PC-3 (cell line): Measurements from ENCODE around the gene EEF1AKMT4. TPM values are rescaled to one million over a fixed set of nuclear protein-coding genes. Genes with fewer than 3 reads are reported as not detected.
A peak's percentile ranks its signal among the peaks of the same experiment; 100 is the strongest.

Experiments
- ATAC-seq: fragments of 200-7000 bp; cut with Tn5 transposase; 2 replicates; pipeline ENCODE4 v1.9.1; 2020; ENCODE audit warnings: mild to moderate bottlenecking, moderate library complexity
- BruUV-seq: library from RNA; stranded (reverse); fragments of 400-500 nt; replicated peaks from 2 replicates; lab custom pipeline; 2021; lab: Mats Ljungman, UMichigan
- CTCF ChIA-PET: fragments of 300-600 bp; sonication (Branson Sonifier 250); formaldehyde crosslinking; loops from one replicate; lab custom pipeline; 2022; ENCODE audit warnings: antibody characterized with exemption; lab: Charles Lee
- POLR2A ChIA-PET: fragments of 300-600 bp; sonication (Branson Sonifier 250); formaldehyde crosslinking; loops from one replicate; lab custom pipeline; 2022; ENCODE audit warnings: antibody characterized with exemption; ENCODE audit not compliant: unreplicated experiment; lab: Charles Lee
- DNase-seq: peaks from one replicate; pipeline ENCODE4 v3.0.0-alpha.2; 2015
- H2AFZ ChIP-seq: fragments of 300-600 bp; sonication (generic); 2 replicates; pipeline ENCODE4 v1.6.0; 2016; ENCODE audit warnings: antibody characterized with exemption, low read length
- H3F3A ChIP-seq: fragments of 300-600 bp; sonication (generic); one replicate; pipeline ENCODE4 v1.6.0; 2017; ENCODE audit warnings: antibody characterized with exemption, low read length, control low read depth, mild to moderate bottlenecking; ENCODE audit not compliant: unreplicated experiment
- H3K27ac ChIP-seq: fragments of 300-600 bp; sonication (generic); 2 replicates; pipeline ENCODE4 v1.5.1; 2016; ENCODE audit warnings: mild to moderate bottlenecking, low read length
- H3K27me3 ChIP-seq: fragments of 300-600 bp; sonication (generic); 2 replicates; pipeline ENCODE4 v1.6.1; 2016; ENCODE audit warnings: low read length, mixed read lengths
- H3K36me3 ChIP-seq: fragments of 300-600 bp; sonication (generic); 2 replicates; pipeline ENCODE4 v1.6.1; 2016; ENCODE audit warnings: low read depth, mixed run types, low read length, mixed read lengths
- H3K4me1 ChIP-seq: fragments of 300-600 bp; sonication (generic); 2 replicates; pipeline ENCODE4 v1.5.1; 2016; ENCODE audit warnings: low read length; ENCODE audit not compliant: insufficient read depth
- H3K4me2 ChIP-seq: fragments of 300-600 bp; sonication (generic); 2 replicates; pipeline ENCODE4 v1.6.0; 2016; ENCODE audit warnings: low read length
- H3K4me3 ChIP-seq: fragments of 300-600 bp; sonication (generic); 2 replicates; pipeline ENCODE4 v1.5.1; 2016; ENCODE audit warnings: mild to moderate bottlenecking, low read length, mixed read lengths
- H3K79me2 ChIP-seq: fragments of 300-600 bp; sonication (generic); 2 replicates; pipeline ENCODE4 v1.6.1; 2017; ENCODE audit warnings: low read length, mixed read lengths
- H3K9ac ChIP-seq: fragments of 300-600 bp; sonication (generic); 2 replicates; pipeline ENCODE4 v1.6.0; 2016; ENCODE audit warnings: mild to moderate bottlenecking, low read length
- H3K9me2 ChIP-seq: fragments of 300-600 bp; sonication (generic); replicated peaks from 2 replicates; pipeline ENCODE4 v1.6.1; 2016; ENCODE audit warnings: mixed run types, low read length, mixed read lengths
- H3K9me3 ChIP-seq: fragments of 300-600 bp; sonication (generic); 2 replicates; pipeline ENCODE4 v1.6.1; 2016; ENCODE audit warnings: low read length, mixed read lengths
- H4K20me1 ChIP-seq: fragments of 300-600 bp; sonication (generic); 2 replicates; pipeline ENCODE4 v1.6.1; 2016; ENCODE audit warnings: low read length, mixed read lengths
- EZH2 ChIP-seq: fragments of 300-600 bp; sonication (generic); IDR thresholded peaks from one replicate; pipeline ENCODE4 v1.6.1; 2017; ENCODE audit warnings: antibody characterized with exemption, mild to moderate bottlenecking, low read length; ENCODE audit not compliant: unreplicated experiment
- EZH2phosphoT487 ChIP-seq: fragments of 300-600 bp; sonication (generic); IDR thresholded peaks from 2 replicates; pipeline ENCODE4 v1.6.1; 2018; ENCODE audit warnings: mild to moderate bottlenecking, antibody characterized with exemption, low read length, borderline replicate concordance
- intact Hi-C: fragments of 100-400 bp; cut with micrococcal nuclease; formaldehyde crosslinking; loops from 2 replicates; pipeline ENCODE4 v1.9.0; 2023
- total RNA-seq: library from RNA; depleted of rRNA; stranded (reverse); fragments of >200 nt; gene quantifications from 2 replicates; pipeline ENCODE4 v1.2.3, GENCODE V29; 2014
- TF ChIP-seq, protein P1 (sequence below): fragments of 300-600 bp; sonication (generic); conservative IDR thresholded peaks from 2 replicates; pipeline ENCODE4 v1.5.1; 2017; ENCODE audit warnings: antibody characterized with exemption, low read depth, mild to moderate bottlenecking, low read length

The EEF1AKMT4 gene
- total RNA-seq, 1 experiment from 2014 or later, result 27.3 TPM

DNA sequence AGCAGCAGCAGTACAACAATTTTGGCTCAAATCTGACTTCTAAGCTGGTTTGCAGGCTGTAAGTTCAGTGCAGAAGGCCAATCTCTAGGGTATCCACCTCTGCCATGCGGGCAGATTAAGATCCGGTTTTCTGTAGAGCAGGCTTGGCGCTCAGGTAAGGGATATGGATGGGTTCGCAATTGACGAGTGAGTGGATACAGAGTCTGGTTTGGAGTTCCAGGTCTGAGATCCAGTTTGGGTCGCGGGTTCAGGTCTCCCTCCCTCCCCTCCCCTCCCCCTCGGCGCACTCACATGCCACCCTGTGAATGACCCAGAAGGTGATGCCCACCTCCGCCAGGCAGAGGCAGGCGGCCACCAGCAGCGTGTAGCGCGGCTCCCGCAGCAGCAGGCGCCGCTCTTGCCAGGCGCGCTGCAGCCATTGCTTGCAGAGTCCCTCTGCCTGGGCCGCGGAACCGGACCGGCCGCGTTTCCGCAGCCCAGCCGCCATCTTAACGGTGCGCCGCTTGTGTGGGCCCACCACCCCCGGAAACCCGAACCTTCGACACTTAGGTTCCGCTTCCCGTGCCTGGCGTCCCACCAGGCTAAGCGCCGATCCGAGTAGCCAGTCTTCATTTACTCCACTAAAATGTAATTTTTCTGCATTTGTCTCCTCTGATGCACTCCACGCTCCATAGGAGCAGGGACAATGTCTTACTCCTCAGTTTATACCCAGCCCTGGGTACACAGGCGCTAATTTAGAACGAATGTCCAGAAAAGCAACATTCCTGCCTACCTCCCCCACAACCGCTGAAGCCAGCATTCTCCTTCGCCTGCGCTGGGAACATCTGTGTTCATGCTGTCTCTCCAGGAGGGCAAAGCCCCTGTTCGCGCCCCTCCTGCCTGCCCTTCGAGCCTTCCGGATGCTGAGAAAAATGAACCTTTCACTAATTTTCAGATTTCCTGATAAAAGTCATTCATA lies 739 bp upstream of the EEF1AKMT4 start, which contains the start of gene ALG3:
TSS of gene ALG3 (minus strand) at position 509 of the 958 bp plus-strand sequence. CDS start at position 487, 22 bp downstream.
- peak; percentile 88 for DNase-seq
- Histone ChIP-seq H3K4me3 (peak within 1 kb of the TSS; percentile 96), H3K27me3 (no peaks in the 10 kb centered on the region), H3K9me2 (no peaks in the 10 kb centered on the region), H3K36me3 (peaks cover 8% of the 10 kb centered on the region; the same call in 1 of the 2 replicates), H3K9ac (peak within 1 kb of the TSS; percentile 98), H3K9me3 (no peaks in the 10 kb centered on the region), H4K20me1 (no peaks in the 10 kb centered on the region), H3K27ac (peak within 1 kb of the TSS; percentile 93), H2AFZ (peak within 1 kb of the TSS; percentile 97), H3K4me2 (peak within 1 kb of the TSS; percentile 99), H3K79me2 (peaks cover 52% of the 10 kb centered on the region), H3K4me1 (no peaks in the 10 kb centered on the region; the same call in 1 of the 2 replicates), H3F3A (no peaks in the 10 kb centered on the region)
- peak; percentile 33 for ATAC-seq
- TF ChIP-seq, protein P1, sequence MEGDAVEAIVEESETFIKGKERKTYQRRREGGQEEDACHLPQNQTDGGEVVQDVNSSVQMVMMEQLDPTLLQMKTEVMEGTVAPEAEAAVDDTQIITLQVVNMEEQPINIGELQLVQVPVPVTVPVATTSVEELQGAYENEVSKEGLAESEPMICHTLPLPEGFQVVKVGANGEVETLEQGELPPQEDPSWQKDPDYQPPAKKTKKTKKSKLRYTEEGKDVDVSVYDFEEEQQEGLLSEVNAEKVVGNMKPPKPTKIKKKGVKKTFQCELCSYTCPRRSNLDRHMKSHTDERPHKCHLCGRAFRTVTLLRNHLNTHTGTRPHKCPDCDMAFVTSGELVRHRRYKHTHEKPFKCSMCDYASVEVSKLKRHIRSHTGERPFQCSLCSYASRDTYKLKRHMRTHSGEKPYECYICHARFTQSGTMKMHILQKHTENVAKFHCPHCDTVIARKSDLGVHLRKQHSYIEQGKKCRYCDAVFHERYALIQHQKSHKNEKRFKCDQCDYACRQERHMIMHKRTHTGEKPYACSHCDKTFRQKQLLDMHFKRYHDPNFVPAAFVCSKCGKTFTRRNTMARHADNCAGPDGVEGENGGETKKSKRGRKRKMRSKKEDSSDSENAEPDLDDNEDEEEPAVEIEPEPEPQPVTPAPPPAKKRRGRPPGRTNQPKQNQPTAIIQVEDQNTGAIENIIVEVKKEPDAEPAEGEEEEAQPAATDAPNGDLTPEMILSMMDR, result no peak
- TF ChIP-seq EZH2, result no peak
- no peak for TF ChIP-seq EZH2phosphoT487
- POLR2A ChIA-PET, result interaction anchor here (0.6 kb wide), 1 partner anchor 32 kb away, joined by 3 read pairs; no protein-coding TSS in a partner anchor
- CTCF ChIA-PET, result no interaction called here
- BruUV-seq, result TSS peak; percentile 73
- intact Hi-C loops, result loop anchor here (1.0 to 2.0 kb wide), 3 partner anchors 50 to 74 kb away; partner anchors contain the start of genes ABCF3, AP2M1 and PSMD2

DNA sequence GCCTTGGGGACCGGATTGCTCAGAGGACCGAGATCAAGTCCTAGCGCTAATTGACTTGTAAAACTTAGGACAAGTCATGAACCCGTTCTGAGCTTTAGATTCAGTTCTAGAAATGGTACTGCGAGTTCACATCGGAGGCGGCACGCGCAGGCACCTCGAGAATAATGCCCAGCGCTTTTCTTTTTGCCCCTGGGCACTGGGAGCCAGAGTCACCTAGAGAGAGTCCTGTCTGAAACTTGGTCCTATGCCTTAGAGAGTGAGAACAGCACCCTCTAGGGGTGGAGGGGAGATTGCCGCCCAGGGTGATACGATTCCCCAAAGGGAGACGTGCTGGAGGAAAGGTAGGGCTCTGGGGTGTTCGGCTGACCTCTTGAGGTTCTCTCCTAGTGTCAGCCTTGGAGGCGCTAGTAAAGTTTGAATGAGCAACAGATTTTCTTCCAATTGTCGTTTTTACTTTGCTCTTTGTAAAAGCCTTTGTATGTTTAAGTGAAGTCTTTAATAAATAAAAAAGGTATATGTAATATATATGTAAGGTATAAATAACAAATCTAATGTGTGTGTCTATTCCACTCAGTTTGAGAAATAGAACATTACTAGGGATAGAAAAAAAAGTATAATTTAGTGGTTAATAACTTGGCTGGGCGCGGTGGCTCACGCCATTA lies 826 bp downstream of the EEF1AKMT4 start:
- no peak for TF ChIP-seq EZH2
- TF ChIP-seq, protein P1, result peak; percentile 96
- no peak for TF ChIP-seq EZH2phosphoT487
- H3K79me2 ChIP-seq, result peaks cover 56% of the 10 kb centered on the region
- POLR2A ChIA-PET, result no interaction called here

More for the DNA sequence above, 826 bp downstream of the EEF1AKMT4 start:
- no TSS peak for BruUV-seq
- DNase-seq (peak; percentile 98), ATAC-seq (peak; percentile 68)
- Histone ChIP-seq H3K9ac (peak overlapping the region; percentile 98), H2AFZ (peak overlapping the region; percentile 83), H3K36me3 (no peaks in the 10 kb centered on the region), H3F3A (no peaks in the 10 kb centered on the region), H3K27ac (peak overlapping the region; percentile 63), H3K4me3 (peak overlapping the region; percentile 96), H4K20me1 (no peaks in the 10 kb centered on the region), H3K4me1 (peaks cover 2% of the 10 kb centered on the region; the same call in 1 of the 2 replicates), H3K27me3 (no peaks in the 10 kb centered on the region), H3K4me2 (peak overlapping the region; percentile 99), H3K9me2 (no peaks in the 10 kb centered on the region), H3K9me3 (no peaks in the 10 kb centered on the region)
- intact Hi-C loops, result loop anchor here (1.0 kb wide), 1 partner anchor 105 kb away; no protein-coding TSS in a partner anchor
- CTCF ChIA-PET, result interaction anchor here (0.8 kb wide), 2 partner anchors 55 to 116 kb away, joined by 3 to 6 read pairs; no protein-coding TSS in a partner anchor
